Measurements from ENCODE around the gene ABCC3.

The ABCC3 gene

GRCh38 chr17:50634224-50634914 is at the start of gene ABCC3:
TSS of gene ABCC3 (plus strand) at chr17:50634881. CDS start at chr17:50634937, 56 bp downstream.
- no peak for DNase-seq (ENCODE audit: low read depth)

- DNase-seq (ENCODE audit: low read depth), result no peak
Measured at GRCh38 chr17:50585346-50585745, 49.3 kb upstream of the ABCC3 start.

GRCh38 chr17:50585891-50586290 is 48.8 kb upstream of the ABCC3 start:
- DNase-seq (ENCODE audit: low read depth), result no peak

GRCh38 chr17:50586421-50587247 is 48.0 kb upstream of the ABCC3 start:
- DNase-seq (ENCODE audit: low read depth), result no peak

- DNase-seq (ENCODE audit: low read depth), result no peak
Measured at GRCh38 chr17:50587571-50587970, 47.1 kb upstream of the ABCC3 start.

GRCh38 chr17:50588391-50589049 is 46.2 kb upstream of the ABCC3 start:
- no peak for DNase-seq (ENCODE audit: low read depth)

- no peak for DNase-seq (ENCODE audit: low read depth)
Measured at GRCh38 chr17:50589095-50589705, 45.5 kb upstream of the ABCC3 start.

- no peak for DNase-seq (ENCODE audit: low read depth)
Measured at GRCh38 chr17:50590946-50591737, 43.5 kb upstream of the ABCC3 start.

GRCh38 chr17:50593321-50593720 is 41.4 kb upstream of the ABCC3 start:
- DNase-seq (ENCODE audit: low read depth), result no peak

GRCh38 chr17:50594128-50594823 is 40.4 kb upstream of the ABCC3 start:
- no peak for DNase-seq (ENCODE audit: low read depth)

- no peak for DNase-seq (ENCODE audit: low read depth)
Measured at GRCh38 chr17:50594892-50595291, 39.8 kb upstream of the ABCC3 start.

- DNase-seq (ENCODE audit: low read depth), result no peak
Measured at GRCh38 chr17:50596191-50597037, 38.3 kb upstream of the ABCC3 start.

- no peak for DNase-seq (ENCODE audit: low read depth)
Measured at GRCh38 chr17:50598487-50598886, 36.2 kb upstream of the ABCC3 start.

- DNase-seq (ENCODE audit: low read depth), result no peak
Measured at GRCh38 chr17:50599606-50600005, 35.1 kb upstream of the ABCC3 start.

GRCh38 chr17:50601823-50602375 is 32.8 kb upstream of the ABCC3 start:
- no peak for DNase-seq (ENCODE audit: low read depth)

GRCh38 chr17:50602836-50603235 is 31.8 kb upstream of the ABCC3 start:
- DNase-seq (ENCODE audit: low read depth), result no peak

- DNase-seq (ENCODE audit: low read depth), result no peak
Measured at GRCh38 chr17:50603340-50603739, 31.3 kb upstream of the ABCC3 start.

GRCh38 chr17:50604513-50604912 is 30.2 kb upstream of the ABCC3 start:
- DNase-seq (ENCODE audit: low read depth), result no peak

- DNase-seq (ENCODE audit: low read depth), result no peak
Measured at GRCh38 chr17:50605429-50605828, 29.3 kb upstream of the ABCC3 start.
